ENCODE measurements around the gene ZNG1F.
"Not testable (repeated sequence)": the region's sequence is repeated elsewhere in the genome, so short reads cannot be mapped to it uniquely, and the experiment has no call there.

GRCh38 chr9:41174994-41175393 lies 14.1 kb downstream of the ZNG1F start:
- TF ChIP-seq CTCF, EZH2, EZH2phosphoT487 (IDR thresholded peaks at IDR 0.05): not testable (repeated sequence)
